T follicular helper cell (primary cell): ENCODE measurements around the gene PSMB2.

ENCODE experiments used
- DNase-seq: peaks from one replicate; pipeline ENCODE4 v3.0.0-alpha.2; 2020; ENCODE audit warnings: low read depth

Gene PSMB2

GRCh38 chr1:35556484-35557117, 84.7 kb downstream of the PSMB2 start:
- DNase-seq: no peak

- DNase-seq: no peak
Observed at GRCh38 chr1:35555601-35556477, 85.5 kb downstream of the PSMB2 start.

GRCh38 chr1:35555212-35555584, 86.1 kb downstream of the PSMB2 start:
- DNase-seq: no peak

GRCh38 chr1:35554266-35555211, 86.8 kb downstream of the PSMB2 start:
- DNase-seq: no peak

GRCh38 chr1:35553851-35554250, 87.5 kb downstream of the PSMB2 start:
- DNase-seq: no peak
